HAP-1 (cell line): ENCODE results near the gene CCNB1IP1.
"Not testable (repeated sequence)": the region's sequence is repeated elsewhere in the genome, so short reads cannot be mapped to it uniquely, and the experiment has no call there.

Experiments used
- DNase-seq, 2 experiments: peaks; one replicate each; pipeline ENCODE4 v3.0.0-alpha.2; 2016 to 2020; ENCODE audit warnings: low spot score in 2 of 2
- H3K27me3 ChIP-seq: fragments of 250-450 bp; sonication (Bioruptor Pico); 2 replicates; pipeline ENCODE4 v1.5.1; 2020; ENCODE audit warnings: low read depth, mild to moderate bottlenecking, moderate library complexity
- H3K36me3 ChIP-seq: fragments of 250-450 bp; sonication (Bioruptor Pico); replicated peaks from 2 replicates; pipeline ENCODE4 v1.5.1; 2020; ENCODE audit warnings: mild to moderate bottlenecking
- H3K4me1 ChIP-seq: fragments of 250-450 bp; sonication (Bioruptor Pico); 2 replicates; pipeline ENCODE4 v1.5.1; 2020; ENCODE audit warnings: mild to moderate bottlenecking
- H3K4me3 ChIP-seq: fragments of 250-450 bp; sonication (Bioruptor Pico); 2 replicates; pipeline ENCODE4 v1.5.1; 2020; ENCODE audit warnings: mild to moderate bottlenecking, moderate library complexity
- H3K9me3 ChIP-seq: fragments of 250-450 bp; sonication (Bioruptor Pico); 2 replicates; pipeline ENCODE4 v1.5.1; 2020; ENCODE audit warnings: mild to moderate bottlenecking, moderate library complexity
- in situ Hi-C: fragments of 300-500 bp; cut with MboI; formaldehyde crosslinking; loops from 3 replicates; pipeline ENCODE4 v1.14.3; 2020; ENCODE audit warnings: low sequenced_read_pairs, inconsistent platforms, mixed read lengths

Gene CCNB1IP1

DNA sequence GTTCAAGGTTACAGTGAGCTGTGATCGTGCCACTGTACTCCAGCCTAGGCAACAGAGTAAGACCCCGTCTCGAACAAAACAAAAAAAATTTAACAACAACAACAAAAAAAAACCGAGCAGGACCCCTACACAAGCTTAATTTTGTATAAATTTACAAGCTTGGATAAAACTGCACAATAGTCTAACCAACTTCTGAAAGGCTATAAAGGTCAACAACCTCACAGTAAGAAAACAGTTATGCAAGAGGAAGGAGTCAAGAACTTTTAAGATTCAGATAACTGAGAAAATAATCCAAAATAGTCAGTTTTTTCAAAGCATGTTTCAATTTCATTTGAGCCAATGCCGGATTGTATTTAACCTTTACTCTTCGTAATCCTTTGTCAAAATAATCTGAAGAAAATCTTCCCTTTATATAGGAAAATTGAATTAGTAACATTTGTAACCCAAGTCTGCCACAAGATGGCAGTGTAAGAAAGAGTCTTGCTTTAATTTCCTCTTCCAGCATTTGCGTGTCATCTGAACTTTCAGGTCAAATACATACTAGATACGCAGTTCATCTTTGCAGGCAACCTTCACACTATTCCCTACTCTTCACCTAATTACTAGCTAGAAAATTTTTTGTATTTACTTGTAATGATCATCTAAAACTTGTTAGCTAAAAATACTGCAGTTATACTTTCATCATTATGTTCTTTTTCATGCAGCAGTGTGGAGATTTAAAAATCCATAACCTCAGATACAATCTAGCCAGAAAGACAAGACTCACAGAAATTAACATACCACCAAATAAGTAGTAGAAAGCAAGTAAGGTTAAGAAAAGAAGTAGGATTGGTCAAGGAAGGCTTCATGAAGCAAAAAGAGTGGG, 5.8 kb downstream of the CCNB1IP1 start:
- Histone ChIP-seq H3K4me1 (peaks cover 28% of the 10 kb centered on the region), H3K9me3 (no peaks in the 10 kb centered on the region), H3K36me3 (peaks cover 67% of the 10 kb centered on the region), H3K27me3 (no peaks in the 10 kb centered on the region), H3K4me3 (no peak overlapping the region)
- peak; percentile 43 to 81 for DNase-seq
- in situ Hi-C loops = loop anchor here (25.0 kb wide), 1 partner anchor 760 kb away; the partner anchor contains the start of gene ZNF219

DNA sequence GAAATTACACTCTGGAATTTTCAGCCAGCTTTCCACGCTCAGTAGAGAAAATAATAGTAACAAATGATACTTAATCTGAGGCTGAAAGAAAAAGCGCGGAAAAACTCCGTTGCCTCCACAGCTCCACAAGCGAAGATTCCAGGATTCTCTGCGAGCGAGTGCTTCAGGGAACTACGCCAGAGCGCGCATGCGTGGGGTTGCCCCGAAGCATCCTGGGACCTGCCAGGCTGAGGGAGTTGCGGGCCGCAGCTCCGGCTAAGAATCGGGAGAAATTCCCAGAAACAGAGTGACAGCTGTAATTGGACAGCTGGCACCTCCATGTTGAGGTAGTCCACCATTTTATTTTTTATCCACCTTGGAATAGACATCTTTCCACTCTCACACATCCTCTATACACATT, 15.4 kb downstream of the CCNB1IP1 start:
- in situ Hi-C loops = no loop called here
- no peaks in the 10 kb centered on the region for H3K27me3 ChIP-seq
- H3K4me3 ChIP-seq = no peak overlapping the region
- no peaks in the 10 kb centered on the region for H3K9me3 ChIP-seq
- H3K4me1 ChIP-seq = no peaks in the 10 kb centered on the region
- DNase-seq = no peak
- H3K36me3 ChIP-seq = peaks cover 91% of the 10 kb centered on the region

- Histone ChIP-seq H3K27me3 (no peaks in the 10 kb centered on the region), H3K36me3 (peaks cover 69% of the 10 kb centered on the region), H3K9me3 (no peaks in the 10 kb centered on the region), H3K4me3 (no peak overlapping the region), H3K4me1 (no peaks in the 10 kb centered on the region)
- in situ Hi-C loops = no loop called here
- no peak for DNase-seq
Observed at GRCh38 chr14:20314026-20314425, 19.1 kb downstream of the CCNB1IP1 start.

DNA sequence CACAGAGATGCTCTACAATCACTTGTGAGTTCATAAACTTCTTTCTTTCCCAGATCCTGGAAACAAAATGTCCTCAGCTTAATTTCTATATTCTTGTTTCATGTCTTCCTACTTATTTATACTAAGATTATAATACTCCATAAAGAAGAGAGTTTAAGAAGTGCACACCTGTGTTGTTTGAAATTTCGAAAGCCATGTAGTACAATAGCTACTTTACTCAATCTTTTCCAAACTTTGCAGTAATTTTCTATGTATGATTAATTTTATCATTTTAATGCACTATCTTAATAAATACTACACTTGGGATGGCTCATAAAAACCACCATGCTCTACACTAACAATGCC, 27.0 kb downstream of the CCNB1IP1 start:
- Histone ChIP-seq H3K4me1 (peaks cover 14% of the 10 kb centered on the region), H3K36me3 (peaks cover 4% of the 10 kb centered on the region; the same call in 1 of the 2 replicates), H3K4me3 (peak overlapping the region; percentile 50), H3K9me3 (no peaks in the 10 kb centered on the region), H3K27me3 (no peaks in the 10 kb centered on the region)
- in situ Hi-C loops = no loop called here
- DNase-seq = no peak

DNA sequence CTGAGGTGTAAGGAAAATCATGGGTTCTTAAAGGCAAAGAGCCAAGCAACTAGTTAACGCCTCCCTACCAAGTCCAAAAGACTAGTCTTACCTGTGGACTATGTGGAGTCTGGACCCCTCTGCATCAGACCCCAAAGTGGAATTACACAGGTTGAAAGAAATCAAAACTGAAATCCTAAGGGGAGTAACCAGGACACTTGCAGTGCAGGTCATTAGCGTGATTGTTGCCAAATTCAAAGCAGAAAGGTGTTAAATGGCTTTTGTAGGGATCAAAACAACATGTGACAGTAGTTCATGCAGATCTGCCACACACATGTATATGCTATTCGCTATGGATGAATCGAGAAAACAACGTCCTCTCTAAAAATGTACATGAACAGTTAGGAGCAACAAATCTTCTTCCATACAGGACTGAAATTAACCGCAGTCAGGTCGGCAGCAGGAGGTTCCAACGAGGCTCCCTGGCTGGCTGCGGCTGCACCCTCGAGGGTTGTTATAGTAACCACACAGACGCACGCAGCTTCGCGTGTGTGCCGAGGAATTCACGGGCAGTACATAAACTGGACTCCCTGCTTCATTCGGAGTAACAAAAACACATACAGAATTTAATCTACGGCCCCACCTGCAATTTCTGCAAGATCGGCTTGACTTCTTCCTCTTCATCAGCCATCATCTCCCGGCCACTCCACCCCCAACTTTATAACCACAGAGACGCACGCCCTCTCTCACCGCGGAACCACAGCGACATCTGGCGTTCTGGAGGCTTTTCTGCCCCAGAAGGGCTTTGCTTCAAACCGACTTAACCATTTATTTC, 27.6 kb downstream of the CCNB1IP1 start, which contains the start of gene TTC5:
TSS of gene TTC5 (minus strand) at position 687 of the 814 bp plus-strand sequence. CDS start at position 673, 14 bp downstream.
- peak within 1 kb of the TSS; percentile 50 for H3K4me3 ChIP-seq
- peak; percentile 73 to 90 for DNase-seq
- no peaks in the 10 kb centered on the region for H3K9me3 ChIP-seq
- in situ Hi-C loops = no loop called here
- H3K36me3 ChIP-seq = peaks cover 10% of the 10 kb centered on the region; the same call in 1 of the 2 replicates
- H3K27me3 ChIP-seq = no peaks in the 10 kb centered on the region
- peaks cover 14% of the 10 kb centered on the region for H3K4me1 ChIP-seq

- no peaks in the 10 kb centered on the region for H3K27me3 ChIP-seq
- in situ Hi-C loops = no loop called here
- peaks cover 10% of the 10 kb centered on the region for H3K4me1 ChIP-seq
- H3K4me3 ChIP-seq = no peak overlapping the region
- peaks cover 31% of the 10 kb centered on the region for H3K36me3 ChIP-seq
- DNase-seq = no peak
- no peaks in the 10 kb centered on the region for H3K9me3 ChIP-seq
Observed at GRCh38 chr14:20302042-20302755, 30.9 kb downstream of the CCNB1IP1 start.

DNA sequence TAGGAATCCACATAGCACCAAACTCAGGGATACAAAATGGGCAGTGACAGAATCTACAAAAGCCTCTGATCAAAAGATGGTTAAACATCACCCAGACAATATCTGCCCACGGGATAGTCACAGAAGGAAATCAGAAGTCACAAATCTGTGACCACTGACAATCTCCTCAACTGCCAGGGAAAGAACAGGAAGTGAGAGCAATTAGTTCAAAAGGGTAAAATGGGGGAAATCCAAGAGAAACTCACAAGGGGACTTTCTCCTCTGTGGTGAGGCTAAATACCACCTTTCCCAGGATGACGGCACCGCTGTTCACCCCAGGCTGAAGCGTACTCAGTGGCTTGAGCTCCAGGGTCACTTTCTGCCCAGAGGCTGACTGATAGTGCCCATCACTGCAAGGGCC, 38.0 kb downstream of the CCNB1IP1 start:
- H3K27me3 ChIP-seq = no peaks in the 10 kb centered on the region
- H3K36me3 ChIP-seq = peaks cover 61% of the 10 kb centered on the region
- in situ Hi-C loops = no loop called here
- H3K4me3 ChIP-seq = no peak overlapping the region
- DNase-seq = no peak
- H3K9me3 ChIP-seq = no peaks in the 10 kb centered on the region
- H3K4me1 ChIP-seq = no peaks in the 10 kb centered on the region

- Histone ChIP-seq H3K27me3 (no peaks in the 10 kb centered on the region), H3K4me3 (no peak overlapping the region), H3K9me3 (no peaks in the 10 kb centered on the region), H3K4me1 (no peaks in the 10 kb centered on the region), H3K36me3 (peaks cover 61% of the 10 kb centered on the region)
- no peak for DNase-seq
- in situ Hi-C loops = no loop called here
Observed at GRCh38 chr14:20294636-20295035, 38.4 kb downstream of the CCNB1IP1 start.

GRCh38 chr14:20281998-20282397, 51.1 kb downstream of the CCNB1IP1 start:
- H3K9me3 ChIP-seq, H3K4me3 ChIP-seq, H3K27me3 ChIP-seq, DNase-seq, H3K36me3 ChIP-seq, H3K4me1 ChIP-seq, in situ Hi-C loops: not testable (repeated sequence)

GRCh38 chr14:20280265-20280664, 52.8 kb downstream of the CCNB1IP1 start:
- H3K4me1 ChIP-seq, in situ Hi-C loops: not testable (repeated sequence)
- DNase-seq = peak in 1 of 2 experiments; percentile 36

GRCh38 chr14:20278414-20278813, 54.7 kb downstream of the CCNB1IP1 start:
- Histone ChIP-seq H3K4me3 (no peak overlapping the region), H3K9me3 (no peaks in the 10 kb centered on the region), H3K36me3 (no peaks in the 10 kb centered on the region), H3K27me3 (no peaks in the 10 kb centered on the region), H3K4me1 (no peaks in the 10 kb centered on the region)
- in situ Hi-C loops = no loop called here
- DNase-seq = no peak

More at GRCh38 chr14:20280265-20280664, 52.8 kb downstream of the CCNB1IP1 start:
- not testable (repeated sequence) for H3K36me3 ChIP-seq, H3K9me3 ChIP-seq, H3K4me3 ChIP-seq, H3K27me3 ChIP-seq

- Histone ChIP-seq H3K4me1 (no peaks in the 10 kb centered on the region), H3K9me3 (no peaks in the 10 kb centered on the region), H3K27me3 (no peaks in the 10 kb centered on the region), H3K36me3 (no peaks in the 10 kb centered on the region), H3K4me3 (no peak overlapping the region)
- in situ Hi-C loops = no loop called here
- no peak for DNase-seq
Observed at GRCh38 chr14:20277409-20277808, 55.7 kb downstream of the CCNB1IP1 start.

- Histone ChIP-seq H3K36me3 (no peaks in the 10 kb centered on the region), H3K4me3 (no peak overlapping the region), H3K9me3 (0 out of 2 replicates have a peak, but pooled peaks cover 3% of the 10 kb centered on the region), H3K27me3 (no peaks in the 10 kb centered on the region), H3K4me1 (peaks cover 3% of the 10 kb centered on the region)
- in situ Hi-C loops = no loop called here
- no peak for DNase-seq
Observed at GRCh38 chr14:20274062-20274461, 59.0 kb downstream of the CCNB1IP1 start.
